GM12872 (cell line): Measurements from ENCODE around the gene PDHX.

Source experiments
- TF ChIP-seq, protein P1 (sequence below): IDR thresholded peaks from 3 replicates; pipeline ENCODE4 v1.5.1; 2011; ENCODE audit warnings: low read depth, mild to moderate bottlenecking, low read length, moderate library complexity; ENCODE audit not compliant: insufficient read depth

Gene PDHX

GRCh38 chr11:35040221-35040942, 124.0 kb downstream of the PDHX start:
- TF ChIP-seq, protein P1, sequence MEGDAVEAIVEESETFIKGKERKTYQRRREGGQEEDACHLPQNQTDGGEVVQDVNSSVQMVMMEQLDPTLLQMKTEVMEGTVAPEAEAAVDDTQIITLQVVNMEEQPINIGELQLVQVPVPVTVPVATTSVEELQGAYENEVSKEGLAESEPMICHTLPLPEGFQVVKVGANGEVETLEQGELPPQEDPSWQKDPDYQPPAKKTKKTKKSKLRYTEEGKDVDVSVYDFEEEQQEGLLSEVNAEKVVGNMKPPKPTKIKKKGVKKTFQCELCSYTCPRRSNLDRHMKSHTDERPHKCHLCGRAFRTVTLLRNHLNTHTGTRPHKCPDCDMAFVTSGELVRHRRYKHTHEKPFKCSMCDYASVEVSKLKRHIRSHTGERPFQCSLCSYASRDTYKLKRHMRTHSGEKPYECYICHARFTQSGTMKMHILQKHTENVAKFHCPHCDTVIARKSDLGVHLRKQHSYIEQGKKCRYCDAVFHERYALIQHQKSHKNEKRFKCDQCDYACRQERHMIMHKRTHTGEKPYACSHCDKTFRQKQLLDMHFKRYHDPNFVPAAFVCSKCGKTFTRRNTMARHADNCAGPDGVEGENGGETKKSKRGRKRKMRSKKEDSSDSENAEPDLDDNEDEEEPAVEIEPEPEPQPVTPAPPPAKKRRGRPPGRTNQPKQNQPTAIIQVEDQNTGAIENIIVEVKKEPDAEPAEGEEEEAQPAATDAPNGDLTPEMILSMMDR: no peak

DNA sequence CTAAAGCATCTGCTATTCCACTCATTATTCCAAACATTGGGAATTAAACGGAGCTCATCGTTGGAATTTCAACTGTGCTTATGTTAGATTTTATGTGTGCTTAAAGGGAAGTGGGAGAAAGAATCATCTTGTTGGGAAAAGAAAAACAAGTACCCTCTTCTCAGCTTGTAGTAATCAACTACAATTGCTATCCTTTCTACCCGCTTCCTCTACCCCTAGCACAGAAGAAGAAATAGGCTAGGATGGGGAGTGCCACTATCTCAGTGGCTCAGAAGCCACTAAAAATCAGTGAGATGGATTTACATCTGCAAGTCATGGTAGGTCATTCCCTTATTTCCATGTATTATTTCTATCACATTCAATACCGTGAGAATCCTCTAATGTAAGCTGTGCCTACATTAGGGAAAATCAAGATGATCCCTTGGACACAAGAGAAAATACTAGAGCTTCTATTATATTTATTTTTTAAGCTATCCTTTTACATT, 124.7 kb downstream of the PDHX start:
- TF ChIP-seq, protein P1: no peak

DNA sequence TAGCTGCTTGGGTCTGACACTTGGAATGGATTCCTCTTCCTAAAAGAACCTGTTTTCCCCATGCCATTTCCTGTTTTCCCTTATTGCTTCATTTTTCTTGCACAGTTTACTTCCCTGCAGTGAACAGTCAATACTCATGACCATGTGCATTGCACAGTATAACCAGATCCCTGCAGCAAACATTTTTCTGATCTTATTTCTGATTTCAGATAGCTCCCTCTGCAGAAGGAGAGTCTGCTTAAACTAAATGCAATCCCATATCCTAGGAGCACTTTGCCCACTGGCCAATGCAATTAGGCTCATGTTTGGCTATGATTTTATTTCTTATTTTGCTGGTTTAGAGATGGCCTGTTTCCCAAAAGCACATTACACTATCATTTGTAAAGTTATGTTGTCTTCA, 125.8 kb downstream of the PDHX start:
- TF ChIP-seq, protein P1: no peak

DNA sequence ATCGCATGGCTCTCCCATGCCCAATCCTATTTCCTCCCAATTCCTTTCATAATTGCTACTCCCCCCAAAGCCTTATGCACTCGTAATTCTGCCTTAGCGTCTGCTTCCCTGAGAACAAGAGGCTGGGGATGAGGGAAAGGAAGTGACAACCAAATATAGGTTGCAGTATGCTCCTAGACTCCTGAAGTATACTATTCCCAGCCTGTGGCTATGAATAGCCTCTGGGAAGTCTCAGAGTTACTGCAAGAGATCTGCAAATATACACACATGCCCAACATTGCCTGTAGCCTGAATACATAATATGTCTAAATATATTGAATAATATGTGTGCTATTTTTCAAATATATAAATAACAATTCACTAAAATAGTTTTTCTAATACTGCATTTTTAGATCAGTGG, 126.5 kb downstream of the PDHX start:
- TF ChIP-seq, protein P1: no peak

- TF ChIP-seq, protein P1: no peak
Observed at GRCh38 chr11:35043936-35044335, 127.5 kb downstream of the PDHX start.

- TF ChIP-seq, protein P1: no peak
Observed at GRCh38 chr11:35045236-35045820, 128.9 kb downstream of the PDHX start.
